ENCODE results near the gene PDIA5. TPM values are rescaled to one million over a fixed set of nuclear protein-coding genes. Genes with fewer than 3 reads are reported as not detected.
"Not testable (repeated sequence)": the region's sequence is repeated elsewhere in the genome, so short reads cannot be mapped to it uniquely, and the experiment has no call there.

The PDIA5 gene
- polyA plus RNA-seq, 12 donors: 15.5 to 35.7 (median 19.1) TPM; not detected in 1

DNA sequence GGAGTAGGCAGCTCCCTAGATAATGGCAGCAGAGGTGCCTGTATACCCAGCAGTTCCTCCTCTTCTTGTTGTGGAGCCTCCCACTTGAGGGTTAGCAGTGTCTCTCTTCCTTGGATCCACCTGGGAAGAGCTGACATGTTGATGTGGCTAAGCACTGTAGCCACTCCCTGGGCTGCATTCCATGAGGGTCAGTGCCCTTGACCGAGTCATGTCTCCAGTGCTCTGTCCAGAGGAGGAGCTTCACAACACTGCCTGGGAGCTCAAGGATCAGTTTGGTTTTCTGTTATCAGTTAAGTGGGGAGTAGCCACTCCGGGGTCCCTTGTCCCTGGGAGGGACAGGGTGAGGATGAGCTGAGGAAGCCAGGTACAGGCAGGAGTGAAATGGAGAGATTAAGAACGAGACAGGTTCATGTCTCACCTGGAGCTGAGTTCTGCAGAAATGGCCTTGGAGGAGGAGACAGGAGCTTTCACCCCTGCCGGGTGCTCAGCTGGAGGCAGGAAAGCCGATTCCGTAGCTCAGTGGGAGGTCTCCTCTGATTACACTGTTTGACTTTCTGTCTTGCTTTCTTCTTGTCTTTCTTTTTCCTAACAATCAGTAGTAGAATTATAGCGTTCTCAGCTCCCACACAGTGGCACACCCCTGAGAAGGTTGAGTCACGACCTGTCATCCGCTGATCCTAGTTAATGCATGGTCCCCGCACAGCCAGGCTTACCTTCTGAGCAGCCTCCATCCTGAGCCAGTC, 77.0 kb downstream of the PDIA5 start:
- no peak for DNase-seq

DNA sequence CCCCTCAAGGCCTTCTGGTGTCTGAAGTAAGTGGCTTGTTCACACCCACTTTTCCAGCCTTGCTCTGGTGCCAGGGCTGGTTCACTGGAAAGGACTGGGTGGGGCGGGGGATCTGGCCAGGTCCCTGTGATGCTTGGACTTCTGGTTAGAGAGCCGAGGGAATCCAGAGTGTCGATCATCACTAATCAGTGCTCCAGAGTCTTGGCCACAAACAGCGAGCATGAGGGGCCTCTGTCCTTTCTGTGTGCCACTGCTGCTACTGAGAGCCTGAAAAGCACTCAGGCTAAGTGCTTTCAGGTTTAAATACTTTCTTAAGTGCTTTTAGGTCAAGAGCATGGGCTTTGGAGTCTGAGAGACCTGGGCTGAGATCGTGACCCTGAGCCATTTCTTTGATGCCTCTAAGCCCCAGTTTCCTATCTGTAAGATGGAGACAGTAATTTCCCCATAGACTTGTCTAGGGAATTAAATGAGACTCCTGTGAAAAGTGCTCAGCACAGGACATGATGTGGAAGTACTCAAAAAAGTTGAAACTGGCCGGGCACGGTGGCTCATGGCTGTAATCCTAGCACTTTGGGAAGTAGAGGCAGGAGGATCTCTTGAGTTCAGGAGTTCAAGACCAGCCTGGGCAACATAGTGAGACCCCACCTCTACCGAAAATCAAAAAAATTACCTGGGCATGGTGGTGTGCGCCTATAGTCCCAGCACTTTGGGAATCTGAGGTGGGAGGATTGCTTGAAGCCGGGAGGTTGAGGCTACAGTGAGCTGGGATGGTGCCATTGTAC, 81.1 kb downstream of the PDIA5 start:
- no peak for DNase-seq

DNA sequence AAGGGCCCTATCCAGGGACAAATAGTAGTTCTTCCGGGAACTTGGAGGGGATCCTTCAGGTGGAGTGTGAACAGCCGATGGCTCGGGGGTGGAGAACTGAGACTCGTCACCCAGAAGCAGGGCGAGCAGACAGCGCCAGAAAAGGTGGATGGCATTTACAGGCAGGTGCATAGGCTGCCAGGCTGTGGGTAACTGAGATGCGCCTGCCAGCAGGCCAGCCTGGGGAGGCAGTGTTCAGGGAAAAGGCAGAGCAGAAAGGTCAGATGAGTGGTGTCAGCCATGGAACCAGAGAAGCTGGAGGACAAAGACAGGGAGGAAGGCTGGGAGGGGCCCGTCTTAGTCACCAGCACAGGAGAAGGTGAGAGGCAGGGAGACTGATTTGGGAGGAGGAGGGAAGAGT, 81.9 kb downstream of the PDIA5 start:
- no peak for DNase-seq

DNA sequence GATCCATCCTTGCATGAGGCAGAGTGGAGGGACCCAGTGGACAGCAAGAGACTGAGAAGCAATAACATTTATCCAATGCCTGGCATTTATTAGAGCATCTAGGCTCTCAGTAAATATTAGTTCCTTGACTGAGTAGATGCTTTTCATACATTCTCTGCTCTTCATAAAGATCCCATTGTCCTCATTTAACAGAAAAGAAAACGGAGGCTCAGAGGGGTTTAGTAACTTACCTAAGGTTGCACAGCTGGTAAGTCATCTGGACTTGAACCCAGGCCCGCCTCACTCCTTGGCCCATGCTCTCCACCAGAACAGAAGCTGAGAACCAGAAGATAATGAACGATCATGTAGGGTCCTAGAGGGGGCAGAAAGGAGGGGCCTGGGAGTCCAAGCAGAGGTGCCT, 82.7 kb downstream of the PDIA5 start:
- DNase-seq: no peak

DNA sequence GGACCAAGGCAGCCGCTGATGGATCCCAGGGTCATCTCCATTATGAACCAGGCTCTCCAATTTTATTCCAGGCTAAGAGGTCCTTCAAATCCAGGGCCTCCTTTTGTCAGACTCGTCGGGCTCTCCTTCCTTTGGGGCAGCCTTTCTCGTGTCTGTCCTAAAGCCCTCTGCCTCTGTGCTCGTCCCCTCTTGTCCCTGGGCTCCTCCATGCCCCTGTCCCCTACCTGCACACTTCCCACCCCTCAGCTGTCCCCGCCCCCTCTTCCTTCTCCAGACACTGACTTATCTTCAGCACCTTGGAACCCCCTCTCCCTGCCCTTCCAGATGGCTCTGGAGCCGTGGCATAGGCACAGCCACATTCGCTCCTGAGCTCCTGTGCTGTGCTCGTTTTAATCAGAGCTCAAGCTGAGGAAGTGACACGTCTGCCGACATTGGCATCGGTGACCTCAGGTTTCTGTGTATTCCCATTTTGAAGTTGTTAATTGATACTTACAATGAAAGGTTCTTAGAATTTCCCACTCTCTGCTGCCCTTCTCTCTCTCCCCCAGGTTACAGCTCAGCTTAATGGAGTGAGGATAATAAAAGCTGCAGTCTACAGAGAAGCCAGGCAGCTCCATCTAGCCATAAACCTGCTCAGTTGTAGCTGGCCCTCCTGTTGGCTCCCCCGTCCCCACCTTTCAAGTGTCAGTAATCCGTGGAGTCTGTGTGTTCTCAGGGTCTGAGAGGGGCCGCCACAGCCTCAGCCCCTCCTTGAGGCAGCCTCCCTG, 83.8 kb downstream of the PDIA5 start:
- no peak for DNase-seq

DNA sequence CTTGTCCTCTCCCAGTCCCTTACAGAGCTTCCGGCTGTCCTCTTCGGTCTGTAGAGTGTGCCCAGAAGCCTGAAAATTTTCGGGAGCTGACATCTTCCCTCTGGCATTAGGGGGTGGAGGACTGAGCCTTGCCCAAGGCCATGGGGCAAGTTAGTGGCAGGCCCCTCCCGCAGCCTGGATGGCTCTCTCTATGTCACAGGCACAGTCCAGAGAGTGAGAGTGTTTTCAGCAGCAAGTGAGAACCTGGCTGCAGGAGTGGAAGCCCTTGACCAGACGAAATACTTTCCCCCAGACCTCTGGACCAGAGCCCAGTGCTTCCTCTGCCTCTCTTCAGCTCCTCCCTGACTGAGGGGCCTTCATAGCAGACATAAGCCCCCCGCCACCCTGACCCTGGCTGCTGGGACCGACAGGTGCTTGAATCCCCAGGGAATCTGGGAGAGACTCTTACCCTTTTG, 84.5 kb downstream of the PDIA5 start:
- no peak for DNase-seq

DNA sequence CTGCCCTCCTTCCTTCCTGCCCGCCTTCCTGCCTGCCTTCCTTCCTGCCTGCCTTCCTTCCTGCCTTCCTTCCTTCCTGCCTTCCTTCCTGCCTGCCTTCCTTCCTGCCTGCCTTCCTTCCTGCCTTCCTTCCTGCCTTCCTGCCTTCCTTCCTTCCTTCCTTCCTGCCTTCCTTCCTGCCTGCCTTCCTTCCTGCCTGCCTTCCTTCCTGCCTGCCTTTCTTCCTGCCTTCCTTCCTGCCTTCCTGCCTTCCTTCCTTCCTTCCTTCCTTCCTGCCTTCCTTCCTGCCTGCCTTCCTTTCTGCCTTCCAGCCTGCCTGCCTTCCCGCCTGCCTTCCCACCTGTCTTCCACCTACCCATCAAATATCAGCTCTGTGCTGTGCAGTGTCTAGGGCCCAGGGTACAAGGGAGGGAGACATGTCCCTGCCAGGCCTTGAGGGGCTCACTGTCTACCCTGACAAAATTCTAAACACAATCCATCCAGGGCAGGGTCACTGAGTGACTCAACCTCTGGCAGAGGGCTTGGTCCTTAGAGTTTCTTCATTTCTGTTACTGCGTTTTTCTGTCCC, 85.1 kb downstream of the PDIA5 start:
- not testable (repeated sequence) for DNase-seq

DNA sequence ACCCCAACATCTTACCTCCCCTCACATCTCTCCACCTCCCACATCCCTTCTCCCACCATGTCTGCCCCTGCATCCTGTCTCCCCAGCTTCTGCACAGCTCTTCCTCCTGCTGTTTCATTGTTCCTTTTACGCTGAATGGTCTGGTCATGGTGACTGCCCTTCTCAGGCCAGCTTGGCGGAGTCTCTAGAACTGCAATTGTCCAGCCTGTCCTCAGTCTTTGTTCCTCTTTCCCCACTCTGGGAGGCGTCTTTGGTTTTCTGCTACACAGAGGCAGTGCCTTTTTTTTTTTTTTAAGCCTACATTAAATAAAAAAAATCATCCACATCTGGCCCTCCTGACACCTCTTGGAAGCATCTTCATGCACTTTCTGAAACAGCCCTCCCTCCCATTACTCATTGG, 85.9 kb downstream of the PDIA5 start:
- DNase-seq: no peak

DNA sequence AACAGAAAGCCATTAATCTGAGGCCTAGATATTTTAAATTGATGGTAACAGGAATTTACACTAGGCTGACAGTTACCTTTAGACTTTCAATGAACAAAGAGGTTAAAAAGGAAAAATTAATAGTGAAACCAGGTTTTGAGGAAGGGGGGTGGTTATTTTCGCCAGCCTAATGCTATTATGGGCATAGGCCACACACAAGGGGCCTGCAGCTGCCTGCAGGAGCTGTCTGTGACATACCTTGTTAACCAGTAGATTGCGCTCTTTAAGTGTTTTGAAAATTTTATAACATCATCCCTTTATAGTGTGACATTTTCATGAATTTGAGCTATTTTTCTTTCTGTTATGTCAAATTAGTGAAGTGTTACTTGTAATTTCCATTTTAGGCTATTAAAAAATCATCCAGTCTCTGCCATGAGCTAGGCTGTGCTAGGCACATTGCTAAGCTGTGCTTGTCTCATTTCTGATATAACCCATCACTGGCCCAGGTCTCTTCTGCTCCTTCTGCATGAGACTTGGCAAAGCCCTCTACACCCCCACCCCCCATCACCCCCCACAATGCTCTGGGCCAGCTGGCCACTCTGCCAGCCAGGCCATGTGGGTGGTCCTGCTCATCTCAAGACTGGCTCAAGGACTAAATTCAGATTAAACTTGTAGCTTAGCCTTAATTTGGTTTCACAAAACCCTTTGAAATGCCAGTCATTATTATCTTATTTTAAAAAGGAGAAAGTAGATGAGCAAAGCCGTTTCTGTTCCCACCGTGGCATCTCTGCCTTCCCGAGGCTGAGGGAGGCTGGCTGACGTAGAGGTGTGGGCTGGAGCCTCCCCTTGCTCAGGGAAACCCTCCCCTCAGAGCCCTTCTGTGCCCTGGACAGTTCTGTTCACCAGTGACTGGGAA, 86.5 kb downstream of the PDIA5 start:
- DNase-seq: no peak

DNA sequence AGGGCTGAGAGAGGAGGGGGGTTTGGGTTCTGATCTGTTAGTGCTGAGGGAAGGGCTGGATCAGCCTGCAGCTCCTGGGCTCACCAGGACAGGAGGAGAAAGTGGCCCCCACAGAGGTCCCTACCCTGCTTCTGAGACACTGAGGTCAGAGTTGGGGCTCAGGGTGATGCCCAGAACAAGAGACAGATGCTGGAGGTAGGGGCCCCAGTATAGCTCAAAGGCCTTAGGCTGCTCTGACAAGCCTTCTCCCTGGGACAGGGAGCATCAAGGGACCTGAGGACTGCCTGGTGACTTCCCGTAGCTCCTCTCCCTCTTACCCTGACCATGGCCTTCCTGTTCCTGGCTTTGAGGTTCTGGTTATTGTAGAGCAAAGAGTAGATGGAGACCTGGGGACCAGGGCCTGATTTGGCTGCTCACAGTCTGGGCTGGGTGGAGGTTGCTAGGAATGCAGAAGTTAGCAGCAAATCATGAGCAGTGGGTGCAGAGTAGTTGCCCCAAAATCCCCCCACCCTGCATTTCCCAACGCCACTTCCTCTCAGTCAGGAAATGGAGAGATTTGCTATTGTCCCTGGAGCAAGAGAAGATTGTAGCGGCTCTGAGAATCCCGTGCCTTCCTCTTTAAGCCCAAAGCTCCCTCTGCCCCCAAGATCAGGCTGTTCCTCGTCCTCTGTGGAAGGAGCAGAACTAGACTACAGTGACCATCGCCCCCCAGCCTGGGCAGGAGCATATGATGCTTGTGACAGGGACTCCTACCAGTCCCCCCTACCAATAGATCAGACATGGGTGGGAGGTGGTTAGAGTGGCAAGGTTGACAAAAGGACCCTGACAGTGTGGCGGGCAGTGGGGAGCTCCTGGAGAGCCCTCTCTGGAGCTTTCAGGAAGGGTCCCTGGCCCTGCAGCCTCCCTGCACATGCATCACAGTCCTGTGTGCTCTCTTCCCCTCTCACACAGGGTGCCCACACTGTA, 87.5 kb downstream of the PDIA5 start:
- DNase-seq: no peak

DNA sequence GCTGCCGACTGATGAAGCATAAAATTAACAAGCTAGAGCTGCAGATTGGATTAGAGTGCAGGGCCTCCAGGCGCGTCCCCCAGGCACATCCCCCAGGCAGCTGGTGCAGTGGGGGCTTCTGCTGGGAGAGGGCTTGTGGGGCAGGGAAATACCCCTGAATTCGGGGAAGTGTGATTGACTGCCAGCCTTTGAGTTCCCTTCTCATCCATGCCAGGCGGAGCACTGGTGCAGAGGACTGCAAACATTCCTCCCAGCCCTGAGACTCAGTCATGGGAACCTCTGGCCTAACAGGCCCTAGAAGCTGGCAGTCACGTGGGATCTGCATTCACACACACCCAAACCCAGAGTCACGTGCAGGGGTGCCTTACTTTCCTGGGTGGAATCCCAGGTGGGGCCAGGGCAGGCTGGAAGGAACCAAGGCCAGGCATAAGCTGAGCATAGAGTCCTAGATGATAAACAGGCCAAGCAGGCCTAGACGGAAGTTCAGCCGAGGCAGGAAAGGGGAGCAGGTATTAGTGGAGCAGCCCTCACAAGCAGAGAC, 88.7 kb downstream of the PDIA5 start:
- no peak for DNase-seq

DNA sequence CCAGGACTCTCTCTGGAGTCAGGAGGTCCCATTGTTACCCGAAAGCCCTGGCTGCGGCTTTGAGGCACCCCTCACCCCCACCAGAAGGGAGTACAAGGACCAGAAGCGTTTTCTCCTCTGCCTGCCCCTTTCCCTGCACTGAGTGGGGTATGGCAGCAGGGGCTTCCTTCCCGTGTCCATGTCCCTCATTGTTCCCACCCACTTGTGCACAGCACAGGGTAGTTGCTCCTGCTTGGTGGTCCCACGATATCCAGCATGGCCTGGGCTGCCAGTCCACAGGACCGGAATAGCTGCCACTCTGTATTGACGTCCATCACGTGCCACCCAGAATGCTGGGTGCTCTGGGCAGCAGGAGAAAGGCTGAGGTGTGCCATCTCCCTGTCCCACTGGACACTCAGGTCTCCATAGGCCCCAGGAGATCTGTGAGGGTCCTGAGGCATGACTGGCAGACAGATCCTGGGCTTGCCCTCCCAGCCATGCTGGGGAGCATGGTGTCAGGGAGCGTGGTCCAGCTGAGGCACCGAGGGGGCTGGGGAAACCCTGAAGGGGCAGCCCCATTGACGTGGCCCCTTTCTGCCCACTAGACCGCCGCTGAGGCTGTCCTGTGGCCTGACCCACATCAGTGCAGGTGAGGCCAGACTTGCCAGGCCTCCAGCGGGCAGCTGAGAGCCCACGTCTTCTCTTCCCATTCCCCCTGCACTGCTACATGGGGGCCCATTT, 89.6 kb downstream of the PDIA5 start:
- no peak for DNase-seq

DNA sequence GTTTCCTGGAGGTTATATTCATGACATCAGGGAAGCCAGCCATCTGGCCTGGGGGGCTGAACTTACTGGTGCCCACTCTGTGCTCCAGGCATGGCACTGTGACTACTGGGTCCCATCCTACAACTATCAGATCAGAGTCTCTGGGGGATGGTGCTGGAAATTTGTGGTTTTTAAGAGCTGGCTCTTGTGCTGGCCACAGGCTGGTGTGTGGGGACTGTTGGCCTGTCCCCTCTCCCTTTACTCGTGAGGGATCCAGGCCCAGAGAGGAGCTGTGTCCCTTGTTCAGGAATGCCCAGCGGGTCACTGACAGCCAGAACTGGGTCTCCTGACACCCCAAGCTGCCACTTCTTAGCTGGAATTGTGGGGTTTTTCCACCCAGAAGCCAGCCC, 90.4 kb downstream of the PDIA5 start:
- DNase-seq: no peak

DNA sequence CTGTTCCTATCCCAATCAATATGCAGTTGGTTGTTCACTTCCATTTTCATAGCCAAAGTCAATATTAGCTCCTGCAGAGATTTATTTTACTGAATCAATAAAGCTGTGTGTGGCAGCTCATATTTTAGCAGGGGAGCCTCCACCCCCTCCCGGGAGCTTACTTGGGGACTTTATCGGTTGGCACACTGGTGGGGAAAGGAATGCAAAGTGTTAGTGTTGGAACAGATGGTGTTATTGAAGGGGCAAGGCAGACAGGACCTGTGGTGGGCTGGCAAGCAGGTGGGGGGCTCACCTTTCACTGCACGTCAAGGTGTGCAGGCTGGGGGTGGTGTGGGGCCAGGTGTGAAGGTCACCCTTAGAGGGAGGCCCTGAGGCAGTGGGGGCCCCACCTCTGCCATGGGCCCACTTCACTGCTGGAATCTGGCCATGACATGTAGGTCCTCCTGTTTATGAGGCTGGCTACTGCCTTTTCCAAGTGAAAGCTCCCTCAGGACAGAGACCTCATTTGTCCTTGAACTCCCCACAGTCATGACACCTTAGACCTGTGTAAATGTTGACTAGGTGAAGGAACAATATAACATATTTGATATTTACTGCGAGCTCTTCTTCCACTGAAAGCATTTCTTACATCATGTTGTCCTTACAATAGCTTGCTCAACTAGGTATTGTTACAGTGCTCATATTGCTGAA, 90.9 kb downstream of the PDIA5 start:
- no peak for DNase-seq

DNA sequence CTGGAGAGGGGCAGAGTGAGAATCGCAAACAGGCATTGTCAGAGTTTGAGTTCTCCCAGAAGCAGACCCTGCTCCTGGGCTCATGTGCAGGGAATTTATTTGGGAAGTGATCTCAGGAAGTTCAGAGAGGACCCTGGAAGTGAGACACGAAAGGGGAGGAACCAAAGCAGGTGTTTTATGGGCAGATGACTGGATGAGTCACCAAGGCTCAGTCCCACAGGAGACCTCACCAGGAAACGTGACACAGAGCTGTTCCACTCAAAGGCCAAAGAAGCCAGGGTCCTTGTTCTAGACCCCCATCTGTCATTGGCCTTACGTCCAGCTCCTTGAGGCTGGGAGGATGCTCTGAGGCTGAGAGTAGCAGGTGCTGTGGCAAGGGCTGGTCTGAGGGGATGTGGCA, 91.5 kb downstream of the PDIA5 start:
- DNase-seq: no peak

DNA sequence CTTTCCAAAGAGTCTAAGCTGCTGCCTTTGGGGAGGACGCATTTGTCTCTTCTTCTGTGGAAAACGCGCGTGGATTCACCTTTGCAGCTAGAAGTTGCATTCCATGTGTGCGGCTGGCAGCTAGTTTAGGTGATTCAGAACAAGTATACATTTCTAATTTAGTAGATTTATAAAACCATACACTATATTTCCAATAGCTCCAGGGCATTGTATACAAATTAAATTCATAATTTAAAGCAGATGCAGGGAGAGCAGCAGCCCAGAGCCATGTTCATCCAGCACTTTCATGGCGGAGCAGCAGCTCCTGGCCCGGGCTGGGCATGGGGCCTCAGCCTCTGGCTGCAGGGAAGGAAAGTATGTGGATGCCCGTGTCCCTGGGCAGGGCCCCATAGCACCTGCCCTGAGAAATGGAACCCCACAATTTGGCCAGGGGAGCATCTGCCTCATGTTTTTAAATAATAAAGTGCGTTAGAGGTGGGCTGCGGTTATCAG, 92.1 kb downstream of the PDIA5 start:
- DNase-seq: no peak

DNA sequence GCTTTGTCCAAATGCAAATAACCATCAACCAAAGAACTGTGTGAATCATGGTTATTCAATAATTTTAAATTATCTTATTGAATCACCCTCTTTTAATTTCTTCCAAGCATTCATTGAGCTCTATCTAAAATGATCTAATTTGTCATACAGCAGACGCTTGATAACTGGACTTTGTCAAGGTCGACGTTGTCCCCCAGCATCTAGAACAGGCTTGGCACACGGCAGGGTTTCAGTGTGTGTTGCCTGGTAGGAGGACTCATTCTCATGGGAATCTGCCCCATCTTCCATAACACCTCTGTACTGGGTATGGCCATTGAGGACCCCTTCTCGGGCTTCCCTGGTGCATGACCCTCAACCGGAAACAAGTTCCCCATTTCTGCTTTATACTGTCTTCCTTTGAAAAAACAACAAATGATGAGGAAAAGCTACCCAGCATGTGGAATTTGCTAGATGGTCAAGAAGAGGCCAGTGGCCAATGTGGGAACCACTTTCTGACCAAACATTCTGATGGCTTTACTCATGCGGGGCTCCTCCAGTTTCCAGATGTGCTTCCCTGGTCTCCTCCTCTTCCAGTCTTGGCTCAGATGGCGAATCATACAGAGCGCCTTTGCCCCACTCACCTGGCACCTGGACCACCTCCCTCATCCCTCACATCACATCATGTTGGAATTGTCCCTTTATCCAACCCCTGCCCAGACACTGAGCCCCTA, 93.3 kb downstream of the PDIA5 start:
- DNase-seq: no peak

Measured in muscle of arm (tissue), 12 donors.